Left colon (tissue), 2 donors: ENCODE measurements around the gene SKI. TPM values are rescaled to one million over a fixed set of nuclear protein-coding genes. Genes with fewer than 3 reads are reported as not detected.
A peak's percentile ranks its signal among the peaks of the same experiment; 100 is the strongest.

ENCODE experiments used
- ATAC-seq: fragments of 200-7000 bp; cut with Tn5 transposase; one replicate; pipeline ENCODE4 v1.9.1; 2020; ENCODE audit warnings: mild to moderate bottlenecking, moderate library complexity
- DNase-seq, 2 donors: peaks; one replicate each; pipeline ENCODE4 v3.0.0-alpha.2; 2020
- intact Hi-C, 2 donors: fragments of 100-400 bp; cut with DNase I in 1 of 2; cut with micrococcal nuclease in 1 of 2; formaldehyde crosslinking; loops; one replicate each; pipeline versions ENCODE4 v1.11.2 to v1.14.0; 2022; cut with DNase I, micrococcal nuclease
- long read RNA-seq: library from polyadenylated mRNA; unstranded; transcript quantifications from one replicate; pipeline ENCODE4 v2.0.0, GENCODE V29; 2021
- total RNA-seq, 2 donors: library from RNA; stranded (reverse); fragmentation: NEBNext Ultra II Directional; extraction: Animal tissue kit (Norgen Biotek cat#: 25700); gene quantifications; one replicate each; pipeline ENCODE4 v1.2.1, GENCODE V29; 2021
- donor health status: DM: no; HTN: no; CAD: no.
- donor health status: DM: yes; HTN: yes; CAD: no.

SKI gene
- 10 to 100 TPM; 30.2 to 35.5 TPM for total RNA-seq
- long read RNA-seq, partial matches to known transcripts, result 0 of 1 reads
- long read RNA-seq, other reads (novel, unspliced or antisense), result 1 of 1 reads

- intact Hi-C loops, result no loop called here
- DNase-seq (no peak), ATAC-seq (no peak)
These were observed at the start of gene SKI for GRCh38 chr1:2228157-2228594. Gene SKI (plus strand): TSS chr1:2228319. CDS start chr1:2228767, 448 bp downstream.

GRCh38 chr1:2178875-2179274 is 49.2 kb upstream of the SKI start:
- DNase-seq (no peak), ATAC-seq (no peak)
- intact Hi-C loops, result no loop called here

GRCh38 chr1:2179283-2180013 is 48.7 kb upstream of the SKI start:
- ATAC-seq, result no peak
- intact Hi-C loops, result no loop called here
- DNase-seq, result no peak

GRCh38 chr1:2180297-2181245 is 47.5 kb upstream of the SKI start:
- ATAC-seq (no peak), DNase-seq (no peak)
- intact Hi-C loops, result no loop called here

- intact Hi-C loops, result no loop called here
- ATAC-seq, result no peak
- DNase-seq, result no peak
These were observed 46.8 kb upstream of the SKI start for GRCh38 chr1:2181271-2181670.

- ATAC-seq, result no peak
- intact Hi-C loops, result no loop called here
- DNase-seq, result no peak
These were observed 46.4 kb upstream of the SKI start for GRCh38 chr1:2181752-2182151.

- ATAC-seq (no peak), DNase-seq (no peak)
- intact Hi-C loops, result no loop called here
These were observed 45.7 kb upstream of the SKI start for GRCh38 chr1:2182376-2182775.

GRCh38 chr1:2183937-2184334 is 44.2 kb upstream of the SKI start:
- intact Hi-C loops, result no loop called here
- no peak for DNase-seq
- ATAC-seq, result no peak

GRCh38 chr1:2184531-2184930 is 43.6 kb upstream of the SKI start:
- intact Hi-C loops, result no loop called here
- DNase-seq (no peak), ATAC-seq (no peak)

GRCh38 chr1:2184934-2185333 is 43.2 kb upstream of the SKI start:
- intact Hi-C loops, result no loop called here
- DNase-seq, result no peak
- no peak for ATAC-seq

- DNase-seq (no peak), ATAC-seq (no peak)
- intact Hi-C loops, result no loop called here
These were observed 42.0 kb upstream of the SKI start for GRCh38 chr1:2185880-2186855.

GRCh38 chr1:2186901-2187300 is 41.2 kb upstream of the SKI start:
- DNase-seq, result no peak
- intact Hi-C loops, result no loop called here
- no peak for ATAC-seq

GRCh38 chr1:2187619-2188018 is 40.5 kb upstream of the SKI start:
- DNase-seq, result no peak
- intact Hi-C loops, result no loop called here
- ATAC-seq, result peak; percentile 28

- intact Hi-C loops, result no loop called here
- ATAC-seq (no peak), DNase-seq (no peak)
These were observed 39.8 kb upstream of the SKI start for GRCh38 chr1:2188336-2188735.

- ATAC-seq (peak; percentile 87), DNase-seq (peak; percentile 94)
- intact Hi-C loops, result no loop called here
These were observed 38.4 kb upstream of the SKI start for GRCh38 chr1:2189459-2190425.

GRCh38 chr1:2190491-2190976 is 37.6 kb upstream of the SKI start:
- ATAC-seq, result no peak
- no peak for DNase-seq
- intact Hi-C loops, result no loop called here
